K562 (cell line): Measurements from ENCODE around the gene LMX1B. TPM values are rescaled to one million over a fixed set of nuclear protein-coding genes. Genes with fewer than 3 reads are reported as not detected.

Experiments
- ATAC-seq: fragments of 200-7000 bp; cut with Tn5 transposase; 3 replicates; pipeline ENCODE4 v1.9.1; 2020; ENCODE audit warnings: moderate library complexity
- BruUV-seq: library from RNA; stranded (reverse); fragments of 400-500 nt; replicated peaks from 2 replicates; lab custom pipeline; 2021; lab: Mats Ljungman, UMichigan
- CTCF ChIA-PET: fragments of 300-600 bp; formaldehyde crosslinking; extraction: SDS; loops from one replicate; lab custom pipeline; 2021; ENCODE audit warnings: low intra/inter-chr PET ratio; lab: Yijun Ruan, JAX
- POLR2A ChIA-PET: fragments of 300-600, 350-650 bp; sonication (Branson Sonifier 250); formaldehyde crosslinking; extraction: SDS; loops from one replicate; lab custom pipeline; 2021; ENCODE audit warnings: antibody characterized with exemption, inconsistent platforms; lab: Yijun Ruan, JAX
- DNase-seq, 4 experiments: peaks; one replicate each; pipeline versions ENCODE4 v3.0.0 to v3.0.0-alpha.2; 2011 to 2018; ENCODE audit warnings: low spot score in 3 of 4, mixed read lengths in 3 of 4; ENCODE audit errors: extremely low read depth in 1 of 4
- FAIRE-seq: peaks from 2 replicates; lab custom pipeline; 2011; peaks lifted over from hg19 to GRCh38; lab: Jason Lieb, UNC
- H2AFZ ChIP-seq: 2 replicates; pipeline ENCODE4 v1.6.0; 2011; ENCODE audit warnings: low read depth, low read length, control low read depth, inconsistent platforms
- H3K27ac ChIP-seq: fragments of 200-600 bp; 3 replicates; pipeline ENCODE4 v1.8.0; 2011; ENCODE audit warnings: low read depth, mild to moderate bottlenecking, control low read depth, inconsistent platforms, low read length, moderate library complexity, mixed read lengths; ENCODE audit errors: extremely low read depth
- H3K27me3 ChIP-seq, 2 experiments: fragments of 300-600 bp in 1 of 2; 2 replicates in 1 of 2; 3 replicates in 1 of 2; pipeline versions ENCODE4 v1.6.0 to v1.8.0; 2011; ENCODE audit warnings: inconsistent platforms in 2 of 2, low read length in 2 of 2, mild to moderate bottlenecking in 1 of 2, mixed read lengths in 1 of 2, moderate library complexity in 1 of 2; ENCODE audit not compliant: control insufficient read depth in 2 of 2, insufficient read depth in 2 of 2
- H3K36me3 ChIP-seq: fragments of 300-600 bp; 3 replicates; pipeline ENCODE4 v1.8.0; 2011; ENCODE audit warnings: mild to moderate bottlenecking, low read length, inconsistent platforms; ENCODE audit not compliant: control insufficient read depth, insufficient read depth
- H3K4me1 ChIP-seq, 2 experiments: fragments of 200-600 bp in 1 of 2; replicated peaks in 1 of 2; 2 replicates in 1 of 2; 3 replicates in 1 of 2; pipeline versions ENCODE4 v1.5.1 to v1.8.0; 2011; ENCODE audit warnings: inconsistent platforms in 2 of 2, low read length in 2 of 2, mild to moderate bottlenecking in 1 of 2, mixed read lengths in 1 of 2, moderate library complexity in 1 of 2; ENCODE audit not compliant: control insufficient read depth in 2 of 2, insufficient read depth in 2 of 2
- H3K4me2 ChIP-seq: 2 replicates; pipeline ENCODE4 v1.6.1; 2011; ENCODE audit warnings: low read length, control low read depth, inconsistent platforms, mixed read lengths; ENCODE audit not compliant: insufficient read depth
- H3K4me3 ChIP-seq: fragments of 200-600 bp; sonication (generic), shearing (Covaris generic); 2 replicates; pipeline ENCODE4 v1.5.1; 2016; ENCODE audit warnings: control low read depth, inconsistent platforms
- H3K79me2 ChIP-seq: fragments of 200-600 bp; 3 replicates; pipeline ENCODE4 v1.8.0; 2011; ENCODE audit warnings: low read length, inconsistent platforms; ENCODE audit not compliant: control insufficient read depth, insufficient read depth
- H3K9ac ChIP-seq, 2 experiments: 2 replicates each; pipeline versions ENCODE4 v1.6.0 to v1.6.1; 2011; ENCODE audit warnings: low read depth in 2 of 2, low read length in 2 of 2, control low read depth in 1 of 2, inconsistent platforms in 1 of 2, mild to moderate bottlenecking in 1 of 2, mixed read lengths in 1 of 2; ENCODE audit not compliant: insufficient read depth in 1 of 2
- H3K9me1 ChIP-seq: one replicate; pipeline ENCODE4 v1.6.0; 2011; ENCODE audit warnings: inconsistent platforms, mild to moderate bottlenecking, low read length, moderate library complexity; ENCODE audit not compliant: control insufficient read depth, insufficient read depth
- H3K9me3 ChIP-seq: replicated peaks from 2 replicates; pipeline ENCODE4 v1.5.1; 2011; ENCODE audit warnings: low read depth, low read length, inconsistent platforms; ENCODE audit not compliant: control insufficient read depth, insufficient read depth
- H4K20me1 ChIP-seq: replicated peaks from 2 replicates; pipeline ENCODE4 v1.6.1; 2011; ENCODE audit warnings: low read length, inconsistent platforms, mixed read lengths; ENCODE audit not compliant: control insufficient read depth, insufficient read depth
- BMI1 ChIP-seq: fragments of 150-350 bp; IDR thresholded peaks from 2 replicates; pipeline ENCODE4 v1.6.1; 2014; ENCODE audit warnings: low read length
- DIDO1 ChIP-seq: fragments of 450-650 bp; IDR thresholded peaks from 2 replicates; pipeline ENCODE4 v1.6.1; 2016; ENCODE audit warnings: low read depth, missing biosample characterization, missing genetic modification characterization
- HDAC8 ChIP-seq: fragments of 450-650 bp; IDR thresholded peaks from 2 replicates; pipeline ENCODE4 v1.6.1; 2016; ENCODE audit warnings: mild to moderate bottlenecking, missing genetic modification characterization, moderate library complexity, missing compliant biosample characterization
- IFI16 ChIP-seq: fragments of 250-450 bp; sonication (Bioruptor Pico); IDR thresholded peaks from 2 replicates; pipeline ENCODE4 v2.1.2; 2022; ENCODE audit warnings: mild to moderate bottlenecking, inconsistent platforms
- NONO ChIP-seq, 2 experiments: fragments of 200-400 bp in 1 of 2; fragments of 450-650 bp in 1 of 2; formaldehyde crosslinking in 1 of 2; IDR thresholded peaks; 2 replicates each; pipeline ENCODE4 v1.6.1; 2017; ENCODE audit warnings: low read depth in 2 of 2, mild to moderate bottlenecking in 2 of 2, moderate library complexity in 2 of 2, low read length in 1 of 2
- POLR3A ChIP-seq: IDR thresholded peaks from 2 replicates; pipeline ENCODE4 v1.6.1; 2011; ENCODE audit warnings: borderline replicate concordance, mild to moderate bottlenecking, moderate library complexity; ENCODE audit not compliant: insufficient read length, insufficient read depth; ENCODE audit errors: extremely low read depth
- SIRT6 ChIP-seq: IDR thresholded peaks from one replicate; pipeline ENCODE4 v1.6.1; 2012; ENCODE audit warnings: low read depth, mild to moderate bottlenecking, control low read depth, inconsistent platforms, low read length, moderate library complexity
- ZKSCAN1 ChIP-seq: fragments of 150-350 bp; IDR thresholded peaks from 2 replicates; pipeline ENCODE4 v1.6.1; 2016; ENCODE audit warnings: low read depth, low read length
- WGBS: fragments of 100-300 bp; shearing (Covaris generic); methylation state at CpG from one replicate; pipeline ENCODE4 v1.1.6; 2016; ENCODE audit warnings: low coverage, mixed read lengths; ENCODE audit not compliant: insufficient coverage; ENCODE audit errors: missing lambda C conversion rate; 5-methylcytosine and 5-hydroxymethylcytosine counted together
- in situ Hi-C: fragments of 300-500 bp; cut with MboI; formaldehyde crosslinking; loops from 4 replicates; pipeline ENCODE4 v1.15.0; 2018; ENCODE audit warnings: inconsistent platforms, mixed read lengths
- intact Hi-C: fragments of 100-400 bp; cut with micrococcal nuclease; formaldehyde crosslinking; loops from 2 replicates; pipeline ENCODE4 v1.14.2; 2022
- polyA plus RNA-seq, 8 experiments: library from polyadenylated mRNA; depleted of rRNA in 4 of 8; stranded (reverse) in 5 of 8; unstranded in 3 of 8; fragments of >200 nt; fragmentation: Nextera tagmentation in 2 of 8; fragmentation: Illumina TruSeq in 1 of 8; extraction: Ambion mirVana in 2 of 8; extraction: Trizol in 1 of 8; gene quantifications; 2 replicates each; pipeline versions ENCODE4 v1.2.1 to v1.2.3, GENCODE V29; 2011 to 2014; ENCODE audit warnings: inconsistent platforms in 1 of 8, missing spikeins in 1 of 8
- total RNA-seq, 7 experiments: library from RNA; depleted of rRNA in 6 of 7; stranded (reverse); fragments of >200 nt in 6 of 7; fragmentation: Illumina TruSeq in 2 of 7; extraction: Trizol in 2 of 7; gene quantifications; 2 replicates each; pipeline versions ENCODE4 v1.2.1 to v1.2.3, GENCODE V29; 2011 to 2021; ENCODE audit warnings: low replicate concordance in 1 of 7
- TF ChIP-seq, protein P1 (sequence below): fragments of 250-450 bp; sonication (Bioruptor Pico); IDR thresholded peaks from 2 replicates; pipeline ENCODE4 v1.8.0; 2021; ENCODE audit warnings: borderline replicate concordance, mild to moderate bottlenecking, moderate library complexity; ENCODE audit not compliant: poor library complexity, severe bottlenecking
- TF ChIP-seq, protein P2 (sequence below): sonication (generic); formaldehyde crosslinking; IDR thresholded peaks from 2 replicates; pipeline ENCODE4 v1.8.1; 2022; ENCODE audit warnings: missing genetic modification reagents
- TF ChIP-seq, protein P3 (sequence below): fragments of 150-350 bp; IDR thresholded peaks from 2 replicates; pipeline ENCODE4 v1.6.1; 2014; ENCODE audit warnings: low read depth, mild to moderate bottlenecking, low read length, borderline replicate concordance
- TF ChIP-seq, protein P4 (sequence below): fragments of 250-450 bp; sonication (Bioruptor Pico); IDR thresholded peaks from 2 replicates; pipeline ENCODE4 v1.5.0; 2020; ENCODE audit warnings: mild to moderate bottlenecking

LMX1B gene
- total and polyA plus RNA-seq, 9 of the 15 experiments (the other 6 are each of a cell fraction or from before 2014, with no cell fraction given) = not detected

DNA sequence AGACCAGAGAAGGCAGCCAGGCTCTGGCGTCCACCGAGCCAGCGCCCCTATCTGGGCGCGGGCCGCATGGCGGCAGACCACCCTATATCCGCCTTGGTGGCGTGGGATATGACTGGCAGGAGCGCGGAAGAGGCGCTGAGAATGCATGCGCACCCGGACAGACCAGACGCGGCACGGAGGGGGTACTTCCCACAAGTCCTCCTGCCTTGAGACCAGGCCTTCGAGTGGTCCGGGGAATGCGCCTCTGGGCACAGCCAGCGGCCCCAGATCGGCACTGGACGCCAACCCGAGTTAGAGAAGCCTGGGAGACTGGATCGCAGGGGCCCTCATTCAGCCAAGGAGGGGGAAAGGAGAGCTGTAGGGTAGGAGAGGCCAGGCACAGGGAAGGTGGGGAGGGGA lies 2.5 kb upstream of the LMX1B start:
- no peak overlapping the region for H3K4me3 ChIP-seq
- H3K4me1 ChIP-seq = peaks cover 0 to 27% of the 10 kb centered on the region in 2 experiments; a peak in 1 of 5 replicates
- DNase-seq = no peak
- CTCF ChIA-PET = interaction anchor here (0.7 to 4.2 kb wide), 2 partner anchors 167 to 170 kb away, joined by 4 to 15 read pairs; no protein-coding TSS in a partner anchor
- no peak overlapping the region for H2AFZ ChIP-seq
- intact Hi-C loops = loop anchor here (2.0 to 5.0 kb wide), 2 partner anchors 81 to 170 kb away; no protein-coding TSS in a partner anchor
- H3K27ac ChIP-seq = no peak overlapping the region
- in situ Hi-C loops = no loop called here
- no peaks in the 10 kb centered on the region for H3K9me3 ChIP-seq
- ATAC-seq = peak; percentile 23; the same call in 2 of the 3 replicates
- H3K9me1 ChIP-seq = no peaks in the 10 kb centered on the region
- H3K4me2 ChIP-seq = no peak overlapping the region
- no peak overlapping the region for H3K9ac ChIP-seq
- H3K79me2 ChIP-seq = no peaks in the 10 kb centered on the region
- FAIRE-seq = no peak
- BruUV-seq = no TSS peak
- peaks cover 11 to 66% of the 10 kb centered on the region in 2 experiments; a peak in 4 of 5 replicates for H3K27me3 ChIP-seq
- WGBS = 6% methylated on average over 16 of the region's 25 CpGs
- H4K20me1 ChIP-seq = peaks cover 13% of the 10 kb centered on the region
- POLR2A ChIA-PET = no interaction called here
- no peaks in the 10 kb centered on the region for H3K36me3 ChIP-seq
- TF ChIP-seq SIRT6 (no peak), DIDO1 (tag) (no peak), IFI16 (CRISPR knock-in tag) (no peak), ZKSCAN1 (no peak), HDAC8 (tag) (no peak), BMI1 (no peak), POLR3A (no peak), NONO (IDR thresholded peaks at IDR 0.05; ENCODE audit: low read depth in 2 of 2, low read length in 1 of 2) (no peak)
- TF ChIP-seq, protein P1, sequence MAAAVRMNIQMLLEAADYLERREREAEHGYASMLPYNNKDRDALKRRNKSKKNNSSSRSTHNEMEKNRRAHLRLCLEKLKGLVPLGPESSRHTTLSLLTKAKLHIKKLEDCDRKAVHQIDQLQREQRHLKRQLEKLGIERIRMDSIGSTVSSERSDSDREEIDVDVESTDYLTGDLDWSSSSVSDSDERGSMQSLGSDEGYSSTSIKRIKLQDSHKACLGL (CRISPR knock-in tag) = no peak
- TF ChIP-seq, protein P2, sequence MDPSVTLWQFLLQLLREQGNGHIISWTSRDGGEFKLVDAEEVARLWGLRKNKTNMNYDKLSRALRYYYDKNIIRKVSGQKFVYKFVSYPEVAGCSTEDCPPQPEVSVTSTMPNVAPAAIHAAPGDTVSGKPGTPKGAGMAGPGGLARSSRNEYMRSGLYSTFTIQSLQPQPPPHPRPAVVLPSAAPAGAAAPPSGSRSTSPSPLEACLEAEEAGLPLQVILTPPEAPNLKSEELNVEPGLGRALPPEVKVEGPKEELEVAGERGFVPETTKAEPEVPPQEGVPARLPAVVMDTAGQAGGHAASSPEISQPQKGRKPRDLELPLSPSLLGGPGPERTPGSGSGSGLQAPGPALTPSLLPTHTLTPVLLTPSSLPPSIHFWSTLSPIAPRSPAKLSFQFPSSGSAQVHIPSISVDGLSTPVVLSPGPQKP (CRISPR knock-in tag) = no peak
- TF ChIP-seq, protein P3, sequence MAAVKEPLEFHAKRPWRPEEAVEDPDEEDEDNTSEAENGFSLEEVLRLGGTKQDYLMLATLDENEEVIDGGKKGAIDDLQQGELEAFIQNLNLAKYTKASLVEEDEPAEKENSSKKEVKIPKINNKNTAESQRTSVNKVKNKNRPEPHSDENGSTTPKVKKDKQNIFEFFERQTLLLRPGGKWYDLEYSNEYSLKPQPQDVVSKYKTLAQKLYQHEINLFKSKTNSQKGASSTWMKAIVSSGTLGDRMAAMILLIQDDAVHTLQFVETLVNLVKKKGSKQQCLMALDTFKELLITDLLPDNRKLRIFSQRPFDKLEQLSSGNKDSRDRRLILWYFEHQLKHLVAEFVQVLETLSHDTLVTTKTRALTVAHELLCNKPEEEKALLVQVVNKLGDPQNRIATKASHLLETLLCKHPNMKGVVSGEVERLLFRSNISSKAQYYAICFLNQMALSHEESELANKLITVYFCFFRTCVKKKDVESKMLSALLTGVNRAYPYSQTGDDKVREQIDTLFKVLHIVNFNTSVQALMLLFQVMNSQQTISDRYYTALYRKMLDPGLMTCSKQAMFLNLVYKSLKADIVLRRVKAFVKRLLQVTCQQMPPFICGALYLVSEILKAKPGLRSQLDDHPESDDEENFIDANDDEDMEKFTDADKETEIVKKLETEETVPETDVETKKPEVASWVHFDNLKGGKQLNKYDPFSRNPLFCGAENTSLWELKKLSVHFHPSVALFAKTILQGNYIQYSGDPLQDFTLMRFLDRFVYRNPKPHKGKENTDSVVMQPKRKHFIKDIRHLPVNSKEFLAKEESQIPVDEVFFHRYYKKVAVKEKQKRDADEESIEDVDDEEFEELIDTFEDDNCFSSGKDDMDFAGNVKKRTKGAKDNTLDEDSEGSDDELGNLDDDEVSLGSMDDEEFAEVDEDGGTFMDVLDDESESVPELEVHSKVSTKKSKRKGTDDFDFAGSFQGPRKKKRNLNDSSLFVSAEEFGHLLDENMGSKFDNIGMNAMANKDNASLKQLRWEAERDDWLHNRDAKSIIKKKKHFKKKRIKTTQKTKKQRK = no peak
- TF ChIP-seq, protein P4, sequence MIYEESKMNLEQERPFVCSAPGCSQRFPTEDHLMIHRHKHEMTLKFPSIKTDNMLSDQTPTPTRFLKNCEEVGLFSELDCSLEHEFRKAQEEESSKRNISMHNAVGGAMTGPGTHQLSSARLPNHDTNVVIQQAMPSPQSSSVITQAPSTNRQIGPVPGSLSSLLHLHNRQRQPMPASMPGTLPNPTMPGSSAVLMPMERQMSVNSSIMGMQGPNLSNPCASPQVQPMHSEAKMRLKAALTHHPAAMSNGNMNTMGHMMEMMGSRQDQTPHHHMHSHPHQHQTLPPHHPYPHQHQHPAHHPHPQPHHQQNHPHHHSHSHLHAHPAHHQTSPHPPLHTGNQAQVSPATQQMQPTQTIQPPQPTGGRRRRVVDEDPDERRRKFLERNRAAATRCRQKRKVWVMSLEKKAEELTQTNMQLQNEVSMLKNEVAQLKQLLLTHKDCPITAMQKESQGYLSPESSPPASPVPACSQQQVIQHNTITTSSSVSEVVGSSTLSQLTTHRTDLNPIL = no peak
